Stimulated activated CD8-positive, alpha-beta memory T cell treated with anti-CD3 and anti-CD28 coated beads, Interleukin-12 subunit alpha, Interleukin-12 subunit beta, amount 100 ng/mL, for 24 hours (primary cell): ENCODE results near the gene PCDHA1.

Source experiments
- DNase-seq: peaks from one replicate; pipeline ENCODE4 v3.0.0-alpha.2; 2020; ENCODE audit errors: extremely low read depth

Gene PCDHA1

GRCh38 chr5:140923601-140924000 lies 137.7 kb downstream of the PCDHA1 start:
- DNase-seq, result no peak

GRCh38 chr5:140925806-140926442 lies 140.0 kb downstream of the PCDHA1 start, which contains the start of gene PCDHAC1:
Gene PCDHAC1, plus strand, starts transcription at chr5:140926299. Its CDS starts 594 bp downstream, at chr5:140926893.
- DNase-seq, result no peak

GRCh38 chr5:140926443-140927227 lies 140.7 kb downstream of the PCDHA1 start:
- no peak for DNase-seq

GRCh38 chr5:140927228-140927573 lies 141.3 kb downstream of the PCDHA1 start:
- DNase-seq, result no peak

GRCh38 chr5:140934964-140935606 lies 149.1 kb downstream of the PCDHA1 start:
- DNase-seq, result no peak

GRCh38 chr5:140946578-140946977 lies 160.6 kb downstream of the PCDHA1 start:
- DNase-seq, result no peak

- no peak for DNase-seq
Measured at GRCh38 chr5:140951636-140952035, 165.7 kb downstream of the PCDHA1 start.

GRCh38 chr5:140953234-140953633 lies 167.3 kb downstream of the PCDHA1 start:
- DNase-seq, result no peak

GRCh38 chr5:140962190-140962589 lies 176.2 kb downstream of the PCDHA1 start:
- DNase-seq, result no peak

GRCh38 chr5:140964356-140964755 lies 178.4 kb downstream of the PCDHA1 start:
- no peak for DNase-seq

- DNase-seq, result no peak
Measured at GRCh38 chr5:140965905-140966292, 180.0 kb downstream of the PCDHA1 start.

GRCh38 chr5:140966293-140967225 lies 180.6 kb downstream of the PCDHA1 start, which contains the start of gene PCDHAC2:
Gene PCDHAC2, plus strand, starts transcription at chr5:140966476. Its CDS starts 291 bp downstream, at chr5:140966767.
- DNase-seq, result no peak

GRCh38 chr5:140967226-140967893 lies 181.4 kb downstream of the PCDHA1 start:
- DNase-seq, result no peak

GRCh38 chr5:140969880-140970279 lies 183.9 kb downstream of the PCDHA1 start:
- no peak for DNase-seq

- no peak for DNase-seq
Measured at GRCh38 chr5:140973550-140973949, 187.6 kb downstream of the PCDHA1 start.

- no peak for DNase-seq
Measured at GRCh38 chr5:140977003-140977402, 191.1 kb downstream of the PCDHA1 start.

GRCh38 chr5:140978260-140978659 lies 192.3 kb downstream of the PCDHA1 start:
- no peak for DNase-seq

- no peak for DNase-seq
Measured at GRCh38 chr5:140978983-140979382, 193.0 kb downstream of the PCDHA1 start.

- no peak for DNase-seq
Measured at GRCh38 chr5:140982083-140982716, 196.3 kb downstream of the PCDHA1 start.

GRCh38 chr5:140986117-140986521 lies 200.2 kb downstream of the PCDHA1 start:
- no peak for DNase-seq

GRCh38 chr5:140988100-140988499 lies 202.2 kb downstream of the PCDHA1 start:
- DNase-seq, result no peak
